HUES64 (cell line): ENCODE results near the gene CCDC187.

Experiments
- H3K27ac ChIP-seq: 2 replicates; pipeline ENCODE4 v1.7.0; 2013; ENCODE audit warnings: low read depth, low read length, inconsistent platforms
- H3K27me3 ChIP-seq: 2 replicates; pipeline ENCODE4 v1.6.1; 2013; ENCODE audit warnings: mild to moderate bottlenecking, low read length; ENCODE audit not compliant: insufficient read depth
- H3K36me3 ChIP-seq: 2 replicates; pipeline ENCODE4 v1.6.1; 2013; ENCODE audit warnings: mild to moderate bottlenecking, low read length; ENCODE audit not compliant: insufficient read depth
- H3K4me1 ChIP-seq: 2 replicates; pipeline ENCODE4 v1.6.1; 2013; ENCODE audit warnings: mild to moderate bottlenecking, low read length, moderate library complexity; ENCODE audit not compliant: insufficient read depth
- H3K4me3 ChIP-seq: 2 replicates; pipeline ENCODE4 v1.5.1; 2013; ENCODE audit warnings: mild to moderate bottlenecking, low read length, moderate library complexity
- H3K9ac ChIP-seq: 2 replicates; pipeline ENCODE4 v1.6.1; 2013; ENCODE audit warnings: mild to moderate bottlenecking, low read depth, low read length
- H3K9me3 ChIP-seq: 2 replicates; pipeline ENCODE4 v1.6.1; 2013; ENCODE audit warnings: low read depth, low read length; ENCODE audit not compliant: insufficient read depth
- WGBS: fragments of 150-250, 120-280 bp; methylation state at CpG from one replicate; pipeline ENCODE4 v1.1.7; 2013; ENCODE audit warnings: missing lambda C conversion rate; 5-methylcytosine and 5-hydroxymethylcytosine counted together

CCDC187 gene

DNA sequence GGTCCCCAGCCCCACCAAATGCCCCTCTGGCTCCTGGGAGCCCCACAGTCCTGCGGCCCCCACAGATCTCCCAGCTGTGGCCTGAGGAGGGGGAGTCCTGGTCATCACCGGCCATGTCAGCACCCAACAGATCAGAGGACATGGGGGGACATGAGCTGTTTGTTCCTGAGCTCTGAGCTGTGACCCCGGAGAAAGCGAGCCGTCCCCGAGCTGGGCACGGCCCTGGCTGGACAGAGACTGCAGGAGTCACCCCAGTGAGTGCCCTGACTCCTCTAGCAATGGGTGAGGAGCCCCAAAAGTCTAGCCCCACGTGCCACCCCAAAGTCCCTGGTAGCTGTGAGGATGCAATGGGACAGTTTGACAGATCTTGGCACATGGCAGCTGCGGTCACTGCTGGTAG, 25.7 kb downstream of the CCDC187 start:
- Histone ChIP-seq H3K27ac (no peak overlapping the region), H3K9me3 (no peaks in the 10 kb centered on the region), H3K9ac (no peak overlapping the region), H3K36me3 (no peaks in the 10 kb centered on the region), H3K27me3 (no peaks in the 10 kb centered on the region), H3K4me3 (no peak overlapping the region), H3K4me1 (no peaks in the 10 kb centered on the region)
- WGBS = 92% methylated on average over 9 of the region's 9 CpGs

DNA sequence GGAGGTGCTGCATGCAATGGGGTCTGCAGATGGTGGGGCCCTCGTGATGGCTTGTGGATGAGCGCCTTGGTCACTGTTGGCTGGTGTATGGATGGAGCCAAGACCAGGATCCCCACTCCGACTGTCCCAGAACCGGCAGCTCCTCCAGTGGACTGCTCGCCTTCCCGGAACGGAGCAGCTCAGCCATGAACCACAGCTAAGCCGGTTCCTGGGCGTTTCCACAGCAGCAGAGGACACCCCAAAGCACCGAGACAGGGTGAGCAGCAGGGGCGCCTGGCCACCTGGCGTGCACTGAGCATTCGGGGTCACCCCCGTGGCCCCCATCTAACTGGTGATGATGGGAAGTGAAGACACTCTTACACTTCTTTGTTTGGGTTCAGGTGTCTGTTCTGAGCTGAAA, 26.1 kb downstream of the CCDC187 start:
- H3K27ac ChIP-seq = no peak overlapping the region
- no peaks in the 10 kb centered on the region for H3K4me1 ChIP-seq
- H3K36me3 ChIP-seq = no peaks in the 10 kb centered on the region
- H3K9me3 ChIP-seq = no peaks in the 10 kb centered on the region
- no peak overlapping the region for H3K9ac ChIP-seq
- no peak overlapping the region for H3K4me3 ChIP-seq
- no peaks in the 10 kb centered on the region for H3K27me3 ChIP-seq
- 92% methylated on average over 14 of the region's 14 CpGs for WGBS

DNA sequence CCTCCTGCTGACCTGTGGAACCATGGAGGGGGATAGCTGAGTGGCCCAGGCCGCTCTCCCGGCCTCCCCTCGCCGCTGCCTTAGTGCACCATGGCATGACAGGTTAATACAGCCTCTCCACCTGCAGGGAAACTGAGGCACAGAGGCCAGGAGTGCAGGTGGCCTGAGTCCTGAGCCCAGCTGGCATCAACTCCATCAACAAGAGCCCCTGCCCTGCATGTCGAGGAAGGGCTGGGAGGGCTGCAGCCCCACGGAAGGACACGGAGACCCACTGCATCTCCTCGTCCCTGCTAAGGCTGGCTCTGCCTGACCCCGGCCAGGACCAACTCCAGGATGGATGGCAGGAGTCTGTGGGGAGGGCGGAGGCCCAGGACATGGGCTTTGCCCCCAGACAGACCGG, 27.2 kb downstream of the CCDC187 start:
- Histone ChIP-seq H3K4me1 (no peaks in the 10 kb centered on the region), H3K27ac (no peak overlapping the region), H3K36me3 (no peaks in the 10 kb centered on the region), H3K27me3 (no peaks in the 10 kb centered on the region), H3K9ac (no peak overlapping the region), H3K9me3 (no peaks in the 10 kb centered on the region), H3K4me3 (no peak overlapping the region)
- 90% methylated on average over 11 of the region's 11 CpGs for WGBS

DNA sequence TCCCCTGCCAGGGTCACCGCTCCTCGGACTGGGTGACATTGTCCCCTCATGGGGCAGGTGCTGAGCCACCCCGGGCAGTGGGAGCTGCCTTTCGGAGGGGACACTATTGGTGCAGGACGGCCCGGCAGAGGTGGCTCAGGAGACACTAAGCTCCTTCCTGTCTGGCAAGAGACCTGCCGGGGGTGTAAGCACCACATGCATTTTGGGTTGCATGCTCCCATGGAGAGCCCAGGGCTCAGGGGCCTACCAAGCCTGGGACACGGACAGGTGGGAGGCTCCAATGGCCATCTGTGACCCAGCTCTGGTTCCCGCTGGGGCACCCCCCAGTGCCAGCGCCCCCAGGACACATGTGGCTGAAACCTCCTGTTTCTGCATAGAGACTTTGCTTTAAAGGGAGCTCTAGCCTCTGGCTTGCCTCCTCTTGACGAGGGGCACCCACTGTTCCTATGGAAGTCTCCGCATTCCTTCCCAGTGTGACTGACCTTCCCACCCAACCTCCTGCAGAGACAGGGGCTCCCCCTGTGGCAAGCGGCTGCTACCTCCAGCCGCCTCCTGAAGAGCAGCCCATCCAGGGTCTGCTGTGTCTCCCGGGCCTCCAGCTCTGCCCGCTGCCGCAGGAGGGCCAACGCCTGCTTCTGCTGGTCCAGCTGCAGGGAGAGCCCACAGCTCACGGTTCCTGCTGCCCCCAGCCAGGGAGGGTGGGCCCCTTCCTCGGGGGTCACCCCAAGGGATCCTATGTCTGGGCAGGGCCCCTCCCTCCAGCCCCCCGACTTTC, 28.1 kb downstream of the CCDC187 start:
- H3K36me3 ChIP-seq = no peaks in the 10 kb centered on the region
- H3K27me3 ChIP-seq = no peaks in the 10 kb centered on the region
- H3K9ac ChIP-seq = no peak overlapping the region
- 79% methylated on average over 21 of the region's 21 CpGs for WGBS
- H3K4me1 ChIP-seq = no peaks in the 10 kb centered on the region
- H3K4me3 ChIP-seq = no peak overlapping the region
- H3K9me3 ChIP-seq = no peaks in the 10 kb centered on the region
- H3K27ac ChIP-seq = no peak overlapping the region

DNA sequence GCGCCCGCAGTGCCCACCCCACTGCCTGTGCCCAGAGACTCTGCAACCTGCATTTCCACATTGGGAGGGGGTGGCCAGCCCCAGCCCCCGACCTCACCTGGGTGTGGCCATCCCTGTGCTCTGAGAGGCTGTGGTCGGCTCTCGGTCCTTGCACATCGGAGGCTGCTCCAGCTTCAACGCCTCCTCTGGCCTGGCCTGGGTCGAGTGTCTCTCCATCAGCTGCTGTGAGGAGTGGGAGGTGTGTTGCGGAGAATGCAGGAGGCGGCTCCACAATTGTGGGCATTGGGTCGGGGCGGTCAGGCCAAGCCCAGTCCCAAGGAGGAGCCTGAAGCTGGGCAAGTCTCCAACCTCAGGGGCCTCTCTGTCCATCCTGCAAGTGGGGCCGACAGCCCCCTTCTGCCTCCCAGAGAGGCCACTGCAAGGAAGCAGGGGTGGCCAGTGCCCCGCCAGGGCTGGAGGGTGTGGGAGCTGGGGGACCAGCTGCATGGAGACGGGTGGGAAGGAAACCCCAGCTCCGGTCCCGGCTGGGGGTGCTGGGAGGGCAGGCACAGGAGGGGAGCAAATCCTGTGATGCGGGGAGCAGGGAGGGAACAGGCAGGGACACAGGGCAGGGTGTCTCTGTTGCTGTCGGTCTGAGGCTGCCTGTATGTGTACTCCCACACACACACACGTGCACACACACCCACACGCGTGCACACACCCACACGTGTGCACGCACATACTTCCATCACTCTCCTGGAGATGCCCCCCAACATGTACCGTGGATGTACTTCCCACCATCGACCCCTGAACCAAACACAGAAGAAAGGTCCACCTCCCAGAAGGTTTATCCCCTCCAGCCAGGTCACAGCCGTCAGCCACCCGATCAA, 28.9 kb downstream of the CCDC187 start:
- Histone ChIP-seq H3K9ac (no peak overlapping the region), H3K27ac (no peak overlapping the region), H3K4me3 (no peak overlapping the region), H3K36me3 (no peaks in the 10 kb centered on the region), H3K9me3 (no peaks in the 10 kb centered on the region), H3K27me3 (no peaks in the 10 kb centered on the region), H3K4me1 (no peaks in the 10 kb centered on the region)
- 92% methylated on average over 28 of the region's 28 CpGs for WGBS

DNA sequence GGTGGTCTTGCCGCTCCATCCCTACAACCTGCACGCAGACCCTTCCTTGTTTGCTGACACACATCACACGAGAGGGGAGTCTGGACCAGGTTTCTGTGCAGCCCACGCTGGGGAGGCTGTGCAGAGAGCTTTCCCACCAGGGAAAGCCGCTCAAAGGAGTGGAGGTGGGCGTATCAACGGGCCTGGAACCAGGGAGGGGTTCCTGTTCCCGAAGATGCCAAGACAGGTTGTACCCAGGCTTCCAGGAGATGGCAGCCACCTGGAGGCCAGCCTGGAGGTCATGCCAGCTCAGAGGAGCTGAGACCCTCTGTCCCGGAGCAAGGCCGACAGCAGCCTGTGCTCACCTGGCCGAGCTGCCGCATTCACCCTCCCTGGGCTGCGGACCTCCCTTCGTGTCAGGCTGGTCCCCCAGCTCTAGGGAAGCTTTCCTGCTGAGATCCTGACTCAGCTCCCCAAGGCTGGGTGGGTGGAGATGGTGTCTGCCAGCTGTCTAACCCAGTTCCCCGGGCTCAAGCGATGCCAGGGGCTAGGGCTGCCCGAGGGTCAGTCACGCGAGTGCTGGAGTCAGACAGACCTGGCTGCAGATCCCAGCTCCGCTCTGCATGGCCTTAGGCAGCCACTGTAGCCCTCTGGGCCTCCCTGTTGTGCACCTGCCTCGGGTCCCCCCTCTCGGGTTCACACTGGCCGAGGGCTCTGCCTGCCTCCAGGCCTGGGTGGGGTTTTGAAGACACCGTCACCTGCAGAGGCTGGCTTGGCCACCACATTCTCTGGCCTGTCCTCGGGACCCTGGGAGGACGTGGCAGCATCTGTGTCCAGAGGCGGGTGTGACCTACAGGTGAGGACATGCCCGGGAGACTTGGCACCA, 29.7 kb downstream of the CCDC187 start:
- Histone ChIP-seq H3K9ac (no peak overlapping the region), H3K27me3 (no peaks in the 10 kb centered on the region), H3K9me3 (no peaks in the 10 kb centered on the region), H3K4me1 (no peaks in the 10 kb centered on the region), H3K27ac (no peak overlapping the region), H3K36me3 (no peaks in the 10 kb centered on the region), H3K4me3 (no peak overlapping the region)
- WGBS = 92% methylated on average over 28 of the region's 28 CpGs

DNA sequence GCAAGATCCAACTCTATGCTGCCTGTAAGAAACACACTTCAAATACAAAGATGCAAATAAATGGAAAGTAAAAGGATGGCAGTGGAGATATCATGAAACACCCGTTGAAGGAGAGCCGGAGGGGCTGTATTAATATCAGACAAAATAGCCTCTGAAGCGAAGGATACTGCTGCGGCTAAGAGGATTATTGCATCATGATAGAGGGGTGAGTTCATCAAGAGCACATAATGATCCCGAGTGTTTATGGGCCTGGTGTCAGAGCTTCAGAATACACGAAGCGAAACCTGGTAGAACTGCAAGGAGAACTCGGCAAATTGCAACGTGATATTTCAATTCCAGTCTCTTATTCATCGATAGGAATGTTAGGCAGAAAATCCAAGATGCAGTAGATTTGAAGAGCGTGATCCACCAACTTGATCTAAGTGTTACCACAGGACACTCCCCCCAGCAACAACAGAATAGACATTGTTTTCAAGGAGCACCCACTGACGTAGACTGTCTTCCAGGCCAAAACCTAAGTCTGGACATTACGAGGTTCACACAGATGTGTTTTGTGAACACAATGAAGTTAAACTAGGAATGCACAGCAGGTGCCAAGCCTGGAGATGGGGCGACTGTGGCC, 30.5 kb downstream of the CCDC187 start:
- no peaks in the 10 kb centered on the region for H3K36me3 ChIP-seq
- no peak overlapping the region for H3K9ac ChIP-seq
- 92% methylated on average over 14 of the region's 14 CpGs for WGBS
- H3K9me3 ChIP-seq = no peaks in the 10 kb centered on the region
- H3K4me1 ChIP-seq = peaks cover 2% of the 10 kb centered on the region; the same call in 1 of the 2 replicates
- H3K27me3 ChIP-seq = no peaks in the 10 kb centered on the region
- no peak overlapping the region for H3K27ac ChIP-seq
- H3K4me3 ChIP-seq = no peak overlapping the region

DNA sequence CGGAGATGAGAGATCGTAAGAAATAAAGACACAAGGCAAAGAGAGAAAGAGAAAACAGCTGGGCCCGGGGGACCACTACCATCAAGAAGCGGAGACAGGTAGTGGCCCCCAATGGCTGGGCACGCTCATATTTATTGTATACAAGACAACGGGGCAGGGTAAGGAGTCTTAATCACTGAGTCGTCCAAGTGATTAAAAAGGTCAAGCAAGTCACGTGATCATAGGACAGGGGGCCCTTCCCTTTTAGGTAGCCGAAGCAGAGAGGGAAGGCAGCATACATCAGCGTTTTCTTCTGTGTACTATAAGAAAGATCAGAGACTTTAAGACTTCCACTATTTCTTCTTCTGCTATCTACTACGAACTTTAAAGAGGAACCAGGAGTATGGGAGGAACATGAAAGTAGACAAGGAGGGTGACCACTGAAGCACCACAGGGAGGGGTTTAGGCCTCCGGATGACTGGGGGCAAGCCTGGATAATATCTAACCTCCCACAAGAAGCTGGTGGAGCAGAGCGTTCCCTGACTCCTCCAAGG, 33.7 kb downstream of the CCDC187 start:
- 86% methylated on average over 12 of the region's 13 CpGs for WGBS
- Histone ChIP-seq H3K27ac (no peak overlapping the region), H3K9ac (no peak overlapping the region), H3K36me3 (no peaks in the 10 kb centered on the region), H3K9me3 (no peaks in the 10 kb centered on the region), H3K27me3 (no peaks in the 10 kb centered on the region), H3K4me1 (peaks cover 7% of the 10 kb centered on the region; the same call in 1 of the 2 replicates), H3K4me3 (no peak overlapping the region)

DNA sequence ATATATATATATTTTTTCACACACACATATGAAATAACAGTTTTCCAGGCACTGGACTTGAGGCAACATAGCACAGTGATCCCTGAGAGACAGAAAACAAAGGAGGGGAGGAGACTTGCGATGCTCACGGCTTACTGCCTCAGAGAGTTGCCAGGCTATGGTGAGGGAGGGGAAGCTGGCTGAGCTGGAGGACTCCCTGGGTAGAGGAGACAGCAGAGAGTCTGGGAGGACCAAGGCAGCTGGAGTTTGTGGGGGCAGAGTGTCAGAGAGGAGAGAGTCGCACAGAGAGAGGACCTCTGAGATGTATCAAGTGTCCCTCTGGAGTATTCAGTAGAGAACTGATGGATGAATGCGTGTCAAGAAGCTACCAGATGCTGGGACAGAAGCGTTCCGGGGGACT, 35.2 kb downstream of the CCDC187 start:
- Histone ChIP-seq H3K4me1 (peaks cover 7% of the 10 kb centered on the region; the same call in 1 of the 2 replicates), H3K9ac (no peak overlapping the region), H3K36me3 (no peaks in the 10 kb centered on the region), H3K27me3 (no peaks in the 10 kb centered on the region), H3K4me3 (no peak overlapping the region), H3K27ac (no peak overlapping the region), H3K9me3 (no peaks in the 10 kb centered on the region)
- WGBS = 70% methylated on average over 6 of the region's 6 CpGs

DNA sequence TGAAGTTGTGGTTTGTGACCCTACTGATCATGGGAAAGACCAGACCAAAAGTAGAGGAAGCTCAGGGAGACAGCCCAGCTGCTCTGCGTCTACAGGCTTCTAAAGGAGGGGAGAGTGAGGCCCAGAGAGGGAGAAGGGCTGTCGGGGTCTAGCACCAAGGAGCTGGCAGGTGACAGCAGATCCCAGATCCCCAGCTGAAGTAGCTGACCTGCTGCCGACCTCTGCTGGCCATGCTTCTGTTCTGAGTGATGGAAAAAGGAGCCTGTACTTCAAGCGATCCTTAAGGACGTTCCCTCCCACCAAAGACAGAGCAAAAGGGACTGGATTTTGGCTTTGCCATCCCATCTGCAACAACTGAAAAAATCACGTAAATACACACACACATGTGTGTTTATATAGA, 35.6 kb downstream of the CCDC187 start:
- peaks cover 7% of the 10 kb centered on the region; the same call in 1 of the 2 replicates for H3K4me1 ChIP-seq
- no peak overlapping the region for H3K27ac ChIP-seq
- WGBS = 36% methylated on average over 5 of the region's 6 CpGs
- H3K27me3 ChIP-seq = no peaks in the 10 kb centered on the region
- H3K9ac ChIP-seq = no peak overlapping the region
- H3K36me3 ChIP-seq = no peaks in the 10 kb centered on the region
- H3K4me3 ChIP-seq = no peak overlapping the region
- H3K9me3 ChIP-seq = no peaks in the 10 kb centered on the region
